GM12892 (cell line): ENCODE results near the gene KRTDAP.

ENCODE experiments used
- POLR2A ChIP-seq: IDR thresholded peaks from 2 replicates; pipeline ENCODE4 v1.6.1; 2011; ENCODE audit warnings: low read depth, low read length, control low read depth
- POLR2AphosphoS5 ChIP-seq: IDR thresholded peaks from 2 replicates; pipeline ENCODE4 v1.6.1; 2011; ENCODE audit warnings: low read depth, low read length, control low read depth
- TAF1 ChIP-seq: IDR thresholded peaks from 2 replicates; pipeline ENCODE4 v1.6.1; 2011; ENCODE audit warnings: low read depth, mild to moderate bottlenecking, control low read depth, low read length, borderline replicate concordance

DNA sequence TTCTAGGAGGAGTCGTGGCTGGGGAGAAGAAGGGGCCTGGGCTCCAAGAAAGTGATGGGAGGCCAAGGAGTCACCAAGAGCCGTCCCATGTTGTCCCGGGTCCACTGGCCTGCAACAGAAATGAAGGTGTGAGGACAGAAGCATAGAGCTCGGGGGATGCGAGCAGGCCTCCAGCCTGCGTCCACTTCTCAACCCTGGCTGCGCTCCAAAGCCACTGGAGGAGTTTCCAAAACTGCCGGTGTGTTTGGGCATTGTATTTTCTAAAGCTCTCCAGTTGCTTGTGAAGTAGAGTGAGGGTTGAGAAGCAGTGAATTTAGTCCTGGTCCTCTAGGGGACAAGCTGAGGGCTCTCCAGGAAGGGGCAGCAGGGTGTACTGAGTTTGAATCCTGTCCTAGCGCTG, 29.2 kb downstream of the KRTDAP start:
- no peak for TF ChIP-seq TAF1
- TF ChIP-seq POLR2A: no peak
- TF ChIP-seq POLR2AphosphoS5: no peak
